ENCODE data around the gene ARRB1.

Gene ARRB1

DNA sequence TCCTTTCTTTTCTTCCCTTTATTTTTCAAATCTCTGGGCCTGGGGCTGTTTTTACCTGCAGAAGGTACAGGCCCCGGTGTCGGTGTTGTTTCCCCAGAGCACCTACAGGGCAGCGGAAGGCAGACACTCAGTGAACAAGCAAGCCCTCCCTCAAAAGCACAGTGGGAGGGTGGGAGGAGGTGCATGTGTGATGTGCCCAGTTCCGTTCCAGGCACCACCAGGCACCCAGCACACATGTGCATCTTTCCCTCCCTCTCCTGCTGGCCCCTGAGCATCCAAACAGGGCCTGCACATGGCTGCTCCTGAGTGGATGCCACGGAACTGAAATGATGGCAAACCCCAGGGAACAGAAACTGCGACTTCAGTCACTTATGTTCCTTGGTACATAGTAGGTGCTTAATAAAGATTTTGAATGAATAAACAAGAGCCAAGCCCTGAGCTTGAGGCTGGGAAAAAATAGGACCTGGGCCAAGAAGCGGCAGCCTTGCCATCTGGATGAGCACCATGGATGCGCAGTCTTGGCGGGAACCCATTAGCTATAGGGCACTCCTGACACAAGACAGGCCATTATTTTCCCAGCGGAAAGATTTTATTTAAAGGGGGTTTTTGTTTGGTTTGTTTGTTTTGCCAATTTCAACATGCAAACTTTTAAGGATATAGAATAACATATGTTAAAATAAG, 47.8 kb downstream of the ARRB1 start:
- Histone ChIP-seq H3K4me3 (ENCODE audit: low read depth, low read length) (no peak overlapping the region), H3K4me1 (no peaks in the 10 kb centered on the region), H3K36me3 (ENCODE audit: control insufficient read depth, insufficient read depth, low read length) (no peaks in the 10 kb centered on the region), H2AFZ (no peak overlapping the region), H3K27me3 (ENCODE audit: control insufficient read depth, insufficient read depth, low read length) (no peaks in the 10 kb centered on the region), H3K27ac (no peak overlapping the region), H3K4me2 (ENCODE audit: low read length) (no peak overlapping the region), H3K79me2 (no peaks in the 10 kb centered on the region), H3K9ac (no peak overlapping the region), H3K9me3 (ENCODE audit: control insufficient read depth, low read length) (no peaks in the 10 kb centered on the region)
- TF ChIP-seq, protein P1, sequence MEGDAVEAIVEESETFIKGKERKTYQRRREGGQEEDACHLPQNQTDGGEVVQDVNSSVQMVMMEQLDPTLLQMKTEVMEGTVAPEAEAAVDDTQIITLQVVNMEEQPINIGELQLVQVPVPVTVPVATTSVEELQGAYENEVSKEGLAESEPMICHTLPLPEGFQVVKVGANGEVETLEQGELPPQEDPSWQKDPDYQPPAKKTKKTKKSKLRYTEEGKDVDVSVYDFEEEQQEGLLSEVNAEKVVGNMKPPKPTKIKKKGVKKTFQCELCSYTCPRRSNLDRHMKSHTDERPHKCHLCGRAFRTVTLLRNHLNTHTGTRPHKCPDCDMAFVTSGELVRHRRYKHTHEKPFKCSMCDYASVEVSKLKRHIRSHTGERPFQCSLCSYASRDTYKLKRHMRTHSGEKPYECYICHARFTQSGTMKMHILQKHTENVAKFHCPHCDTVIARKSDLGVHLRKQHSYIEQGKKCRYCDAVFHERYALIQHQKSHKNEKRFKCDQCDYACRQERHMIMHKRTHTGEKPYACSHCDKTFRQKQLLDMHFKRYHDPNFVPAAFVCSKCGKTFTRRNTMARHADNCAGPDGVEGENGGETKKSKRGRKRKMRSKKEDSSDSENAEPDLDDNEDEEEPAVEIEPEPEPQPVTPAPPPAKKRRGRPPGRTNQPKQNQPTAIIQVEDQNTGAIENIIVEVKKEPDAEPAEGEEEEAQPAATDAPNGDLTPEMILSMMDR (IDR thresholded peaks at IDR 0.05) = no peak

DNA sequence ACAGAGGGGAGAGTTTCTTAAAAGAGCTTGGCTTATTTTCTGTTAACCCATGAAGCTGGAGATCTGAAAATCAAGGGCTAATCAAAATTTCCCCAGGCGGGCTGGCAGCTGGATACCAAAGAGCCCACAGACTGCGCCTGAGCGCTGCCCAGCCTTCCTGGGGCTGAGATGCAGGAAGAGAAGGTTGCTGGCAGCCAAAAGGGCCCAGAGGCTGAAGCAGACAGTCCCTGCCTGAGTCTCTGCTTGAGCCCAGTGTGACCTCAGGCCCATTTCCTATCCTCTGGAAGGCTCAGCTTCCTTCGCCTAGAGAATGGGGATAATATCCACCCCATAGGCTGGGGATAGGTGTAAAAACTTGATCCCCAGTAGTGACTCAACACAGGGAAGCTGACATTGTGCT, 49.1 kb downstream of the ARRB1 start:
- no peaks in the 10 kb centered on the region for H3K27me3 ChIP-seq (ENCODE audit: control insufficient read depth, insufficient read depth, low read length)
- H3K36me3 ChIP-seq (ENCODE audit: control insufficient read depth, insufficient read depth, low read length) = no peaks in the 10 kb centered on the region
- no peak overlapping the region for H3K4me2 ChIP-seq (ENCODE audit: low read length)
- H2AFZ ChIP-seq = no peak overlapping the region
- H3K9ac ChIP-seq = no peak overlapping the region
- H3K4me3 ChIP-seq (ENCODE audit: low read depth, low read length) = no peak overlapping the region
- no peak overlapping the region for H3K27ac ChIP-seq
- H3K79me2 ChIP-seq = no peaks in the 10 kb centered on the region
- TF ChIP-seq, protein P1 (IDR thresholded peaks at IDR 0.05) = no peak
- H3K4me1 ChIP-seq = no peaks in the 10 kb centered on the region
- no peaks in the 10 kb centered on the region for H3K9me3 ChIP-seq (ENCODE audit: control insufficient read depth, low read length)

DNA sequence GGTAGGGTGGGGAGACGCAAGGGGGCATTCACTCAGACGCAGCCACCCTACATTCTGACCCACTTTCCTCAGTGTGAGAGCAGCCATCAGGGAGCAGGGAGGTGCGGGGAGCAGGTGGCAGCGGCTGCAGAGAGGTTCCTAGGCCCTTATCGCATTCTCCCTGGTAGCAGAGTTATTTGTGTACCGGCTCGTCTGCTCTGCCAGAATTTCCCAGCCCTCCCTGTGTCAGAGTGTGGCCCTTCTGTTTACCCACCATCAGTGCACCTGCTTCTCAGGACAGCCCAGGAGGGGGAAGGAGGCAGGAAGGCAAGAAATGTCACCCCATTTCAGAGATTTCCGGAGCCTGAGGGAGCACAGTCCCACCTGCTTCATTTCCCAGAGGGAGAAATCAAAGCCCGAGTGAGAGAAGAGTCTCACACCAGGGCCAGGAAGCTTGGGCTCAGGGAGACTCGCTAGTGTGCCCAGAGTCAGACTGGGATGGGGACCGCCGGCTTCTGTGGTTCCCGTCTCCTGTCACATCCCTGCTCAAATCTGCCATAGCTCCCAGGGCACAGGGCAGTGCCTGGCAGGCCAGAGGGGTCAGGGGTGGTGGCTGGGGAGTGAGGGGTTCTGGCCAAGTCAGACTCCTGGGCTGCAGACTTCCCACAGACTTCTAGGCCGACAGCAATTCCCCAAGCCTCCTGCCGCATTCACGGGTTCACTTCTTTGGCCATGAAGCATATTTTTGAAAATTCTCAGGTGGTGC, 49.7 kb downstream of the ARRB1 start:
- no peak overlapping the region for H3K27ac ChIP-seq
- H3K9me3 ChIP-seq (ENCODE audit: control insufficient read depth, low read length) = no peaks in the 10 kb centered on the region
- H3K27me3 ChIP-seq (ENCODE audit: control insufficient read depth, insufficient read depth, low read length) = no peaks in the 10 kb centered on the region
- no peak overlapping the region for H3K4me3 ChIP-seq (ENCODE audit: low read depth, low read length)
- H3K4me1 ChIP-seq = no peaks in the 10 kb centered on the region
- TF ChIP-seq, protein P1 (IDR thresholded peaks at IDR 0.05) = no peak
- H2AFZ ChIP-seq = no peak overlapping the region
- no peak overlapping the region for H3K4me2 ChIP-seq (ENCODE audit: low read length)
- peaks cover under 1% of the 10 kb centered on the region for H3K79me2 ChIP-seq
- no peaks in the 10 kb centered on the region for H3K36me3 ChIP-seq (ENCODE audit: control insufficient read depth, insufficient read depth, low read length)
- H3K9ac ChIP-seq = no peak overlapping the region

DNA sequence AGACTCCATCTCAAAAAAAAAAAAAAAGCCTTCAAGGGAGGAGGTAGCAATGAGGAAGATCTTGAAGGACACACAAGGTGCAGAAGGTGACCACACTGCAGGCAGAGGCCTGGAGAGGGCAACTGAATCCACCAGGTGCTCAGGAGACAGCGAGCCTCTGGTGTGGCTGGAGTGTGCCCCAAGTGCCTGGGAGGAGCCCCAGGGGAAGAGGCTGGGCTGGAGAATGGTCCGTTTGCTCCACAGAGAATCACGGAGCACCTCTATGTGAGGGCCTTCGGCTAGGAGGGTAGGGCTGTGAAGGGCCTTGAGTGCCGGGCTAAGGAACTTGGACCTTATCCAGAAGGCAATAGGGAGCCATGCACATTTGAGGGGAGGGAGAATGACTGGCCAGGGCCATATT, 50.3 kb downstream of the ARRB1 start:
- H3K79me2 ChIP-seq = peaks cover 2% of the 10 kb centered on the region
- H3K9ac ChIP-seq = no peak overlapping the region
- no peaks in the 10 kb centered on the region for H3K9me3 ChIP-seq (ENCODE audit: control insufficient read depth, low read length)
- H3K36me3 ChIP-seq (ENCODE audit: control insufficient read depth, insufficient read depth, low read length) = no peaks in the 10 kb centered on the region
- H2AFZ ChIP-seq = no peak overlapping the region
- H3K4me2 ChIP-seq (ENCODE audit: low read length) = no peak overlapping the region
- no peak overlapping the region for H3K27ac ChIP-seq
- no peaks in the 10 kb centered on the region for H3K4me1 ChIP-seq
- TF ChIP-seq, protein P1 (IDR thresholded peaks at IDR 0.05) = no peak
- no peak overlapping the region for H3K4me3 ChIP-seq (ENCODE audit: low read depth, low read length)
- H3K27me3 ChIP-seq (ENCODE audit: control insufficient read depth, insufficient read depth, low read length) = no peaks in the 10 kb centered on the region

DNA sequence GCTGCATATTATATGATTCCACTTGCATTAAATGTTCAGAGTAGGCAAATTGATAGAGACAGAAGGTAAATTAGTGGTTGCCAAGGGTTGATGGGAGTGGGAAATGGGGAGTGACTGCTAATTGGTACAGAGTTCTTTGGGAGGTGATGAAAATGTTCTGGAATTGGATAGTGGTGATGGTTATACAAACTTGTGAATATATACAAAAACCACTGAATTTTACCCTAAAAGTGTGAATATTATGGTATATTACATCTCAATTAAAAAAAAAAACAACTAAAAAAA, 52.5 kb downstream of the ARRB1 start:
- Histone ChIP-seq H3K9me3 (ENCODE audit: control insufficient read depth, low read length) (no peaks in the 10 kb centered on the region), H3K27me3 (ENCODE audit: control insufficient read depth, insufficient read depth, low read length) (no peaks in the 10 kb centered on the region), H3K9ac (no peak overlapping the region), H2AFZ (no peak overlapping the region), H3K4me1 (no peaks in the 10 kb centered on the region), H3K36me3 (ENCODE audit: control insufficient read depth, insufficient read depth, low read length) (no peaks in the 10 kb centered on the region), H3K4me3 (ENCODE audit: low read depth, low read length) (no peak overlapping the region), H3K4me2 (ENCODE audit: low read length) (no peak overlapping the region), H3K79me2 (peaks cover 4% of the 10 kb centered on the region), H3K27ac (no peak overlapping the region)
- TF ChIP-seq, protein P1 (IDR thresholded peaks at IDR 0.05) = no peak

All from parathyroid adenoma (tissue), 2 donors.